Left ventricle myocardium inferior (tissue), 1 donor: ENCODE results near the gene AATK. TPM values are rescaled to one million over a fixed set of nuclear protein-coding genes. Genes with fewer than 3 reads are reported as not detected.

Experiments used
- DNase-seq: peaks from one replicate; pipeline ENCODE4 v3.0.0-alpha.2; 2020
- H3K27ac ChIP-seq: fragments of 200-600 bp; replicated peaks from 2 replicates; pipeline ENCODE4 v1.8.0; 2021
- H3K27me3 ChIP-seq: fragments of 200-600 bp; 2 replicates; pipeline ENCODE4 v1.8.0; 2021; ENCODE audit warnings: low read depth
- H3K36me3 ChIP-seq: fragments of 200-600 bp; 2 replicates; pipeline ENCODE4 v1.8.0; 2021
- H3K4me1 ChIP-seq: fragments of 200-600 bp; 2 replicates; pipeline ENCODE4 v1.8.0; 2021
- H3K4me3 ChIP-seq: fragments of 200-600 bp; 2 replicates; pipeline ENCODE4 v1.8.0; 2021; ENCODE audit warnings: mild to moderate bottlenecking, moderate library complexity
- H3K9me3 ChIP-seq: fragments of 200-600 bp; replicated peaks from 2 replicates; pipeline ENCODE4 v1.8.0; 2021
- CTCF ChIP-seq: fragments of 200-600 bp; IDR thresholded peaks from 2 replicates; pipeline ENCODE4 v1.8.0; 2021; ENCODE audit warnings: antibody characterized with exemption, mild to moderate bottlenecking, borderline replicate concordance
- intact Hi-C: fragments of 100-400 bp; cut with micrococcal nuclease; formaldehyde crosslinking; loops from one replicate; pipeline ENCODE4 v1.11.0; 2022
- total RNA-seq: library from RNA; stranded (reverse); fragmentation: NEBNext Ultra II Directional; extraction: Animal tissue kit (Norgen Biotek cat#: 25700); gene quantifications from one replicate; pipeline ENCODE4 v1.2.1, GENCODE V29; 2021
- donor health status: DM: no; HTN: yes; CAD: no; lungs with severe emphysema.

Gene AATK
- total RNA-seq, 1 donor from 2014 or later = 2.3 TPM

- H3K4me1 ChIP-seq = peaks cover 44% of the 10 kb centered on the region
- H3K27me3 ChIP-seq = no peaks in the 10 kb centered on the region
- H3K27ac ChIP-seq = no peak overlapping the region
- no peaks in the 10 kb centered on the region for H3K9me3 ChIP-seq
- no peak overlapping the region for H3K4me3 ChIP-seq
- peaks cover 18% of the 10 kb centered on the region for H3K36me3 ChIP-seq
- intact Hi-C loops = no loop called here
- TF ChIP-seq CTCF = no peak
- no peak for DNase-seq
Measured at GRCh38 chr17:81199482-81199830, 33.4 kb upstream of the AATK start.

GRCh38 chr17:81198826-81199481 lies 32.9 kb upstream of the AATK start:
- no peak overlapping the region for H3K27ac ChIP-seq
- DNase-seq = no peak
- H3K9me3 ChIP-seq = no peaks in the 10 kb centered on the region
- H3K27me3 ChIP-seq = no peaks in the 10 kb centered on the region
- TF ChIP-seq CTCF = no peak
- peaks cover 49% of the 10 kb centered on the region for H3K4me1 ChIP-seq
- no peak overlapping the region for H3K4me3 ChIP-seq
- intact Hi-C loops = no loop called here
- H3K36me3 ChIP-seq = peaks cover 18% of the 10 kb centered on the region

- Histone ChIP-seq H3K36me3 (peaks cover 18% of the 10 kb centered on the region), H3K27ac (no peak overlapping the region), H3K27me3 (no peaks in the 10 kb centered on the region), H3K4me1 (peaks cover 51% of the 10 kb centered on the region), H3K9me3 (no peaks in the 10 kb centered on the region), H3K4me3 (peak overlapping the region; percentile 48)
- DNase-seq = no peak
- TF ChIP-seq CTCF = no peak
- intact Hi-C loops = no loop called here
Measured at GRCh38 chr17:81197831-81198490, 31.9 kb upstream of the AATK start.

- intact Hi-C loops = no loop called here
- TF ChIP-seq CTCF = no peak
- peak overlapping the region; percentile 51 for H3K27ac ChIP-seq
- peaks cover 18% of the 10 kb centered on the region for H3K36me3 ChIP-seq
- peaks cover 51% of the 10 kb centered on the region for H3K4me1 ChIP-seq
- DNase-seq = no peak
- H3K4me3 ChIP-seq = peak overlapping the region; percentile 48
- no peaks in the 10 kb centered on the region for H3K9me3 ChIP-seq
- H3K27me3 ChIP-seq = no peaks in the 10 kb centered on the region
Measured at GRCh38 chr17:81197409-81197795, 31.4 kb upstream of the AATK start.

GRCh38 chr17:81196505-81197408 lies 30.7 kb upstream of the AATK start:
- H3K4me1 ChIP-seq = peaks cover 51% of the 10 kb centered on the region
- intact Hi-C loops = no loop called here
- peaks cover 18% of the 10 kb centered on the region for H3K36me3 ChIP-seq
- peak overlapping the region; percentile 89 for H3K27ac ChIP-seq
- peak overlapping the region; percentile 48 for H3K4me3 ChIP-seq
- H3K9me3 ChIP-seq = no peaks in the 10 kb centered on the region
- H3K27me3 ChIP-seq = no peaks in the 10 kb centered on the region
- no peak for DNase-seq
- TF ChIP-seq CTCF = no peak
